GM21526 (cell line): ENCODE results near the gene DEFB115.
"Not testable (repeated sequence)": the region's sequence is repeated elsewhere in the genome, so short reads cannot be mapped to it uniquely, and the experiment has no call there.

Experiments used
- ATAC-seq: cut with Tn5 transposase; IDR thresholded peaks from one replicate; pipeline ENCODE4 v1.9.1; 2021; ENCODE audit warnings: moderate library complexity; ENCODE audit not compliant: unreplicated experiment, low FRiP score

DEFB115 gene, protein sequence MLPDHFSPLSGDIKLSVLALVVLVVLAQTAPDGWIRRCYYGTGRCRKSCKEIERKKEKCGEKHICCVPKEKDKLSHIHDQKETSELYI

DNA sequence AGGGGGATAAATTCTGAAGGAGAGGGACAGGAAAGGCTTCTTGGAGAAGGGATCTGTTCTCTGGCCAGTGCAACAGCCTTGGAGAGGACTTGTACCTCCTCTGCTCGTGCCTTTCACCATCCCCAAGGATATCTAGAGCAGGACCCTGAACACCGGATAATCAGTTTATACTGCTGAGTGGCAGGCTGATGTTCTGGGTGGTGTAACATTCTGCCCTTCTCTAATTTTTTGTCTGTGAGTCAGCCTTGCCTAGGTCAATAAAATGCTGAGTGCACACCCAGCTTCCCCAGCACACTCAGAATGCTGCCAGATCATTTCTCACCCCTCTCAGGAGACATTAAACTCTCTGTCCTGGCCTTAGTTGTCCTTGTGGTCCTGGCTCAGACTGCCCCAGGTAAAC lies at the start of gene DEFB115:
Gene DEFB115, plus strand, starts transcription at position 301 of the 400 bp plus-strand sequence. Its CDS starts 0 bp downstream, at position 301.
- ATAC-seq = no peak

DNA sequence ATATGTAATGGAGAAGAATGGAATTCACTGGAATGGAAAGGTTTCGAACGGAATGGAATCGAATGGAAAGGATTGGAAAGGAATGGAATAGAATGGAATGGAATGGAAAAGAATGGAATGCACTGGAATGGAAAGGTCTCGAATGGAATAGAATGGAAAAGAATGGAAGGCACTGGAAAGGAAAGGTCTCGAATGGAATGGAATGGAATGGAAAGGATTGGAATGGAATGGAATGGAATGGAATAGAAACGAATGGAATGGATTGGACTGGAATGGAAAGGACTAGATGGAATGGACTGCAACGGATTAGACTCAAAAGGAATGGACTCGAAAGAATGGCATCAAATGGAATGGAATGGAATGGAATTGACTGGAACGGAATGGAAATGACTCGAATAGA lies 20.5 kb upstream of the DEFB115 start:
- no peak for ATAC-seq

DNA sequence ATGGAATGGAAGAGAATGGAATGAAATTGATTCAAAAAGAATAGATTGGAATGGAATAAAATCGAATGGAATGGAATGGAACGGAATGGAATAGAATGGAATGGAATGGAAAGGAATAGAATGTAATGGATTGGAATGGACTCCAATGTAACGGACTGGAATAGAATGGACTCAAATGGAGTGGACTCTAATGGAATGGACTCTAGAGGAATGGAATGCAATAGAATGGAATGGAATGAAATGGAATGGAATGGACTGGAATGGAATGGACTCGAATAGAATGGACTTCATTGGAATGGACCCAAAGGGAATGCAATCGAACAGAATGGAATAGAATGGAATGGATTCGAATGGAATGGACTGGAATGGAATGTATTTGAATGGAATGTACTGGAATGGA lies 19.7 kb upstream of the DEFB115 start:
- ATAC-seq = no peak

DNA sequence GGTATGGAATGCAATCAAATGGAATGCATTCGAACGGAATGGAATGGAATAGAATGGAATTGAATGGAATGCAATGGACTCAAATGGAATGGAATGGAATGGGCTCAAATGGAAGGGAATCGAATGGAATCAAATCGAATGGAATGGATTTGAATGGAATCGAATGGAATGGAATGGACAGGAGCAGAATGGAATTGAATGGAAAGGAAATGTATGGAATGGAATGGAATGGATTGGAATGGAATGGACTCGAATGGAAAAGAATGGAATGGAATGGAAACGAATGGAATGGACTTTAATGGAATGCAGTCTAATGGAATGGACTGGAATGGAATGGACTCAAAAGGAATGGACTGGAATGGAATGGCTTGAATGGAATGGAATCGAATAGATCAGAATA lies 18.3 kb upstream of the DEFB115 start:
- ATAC-seq = no peak

DNA sequence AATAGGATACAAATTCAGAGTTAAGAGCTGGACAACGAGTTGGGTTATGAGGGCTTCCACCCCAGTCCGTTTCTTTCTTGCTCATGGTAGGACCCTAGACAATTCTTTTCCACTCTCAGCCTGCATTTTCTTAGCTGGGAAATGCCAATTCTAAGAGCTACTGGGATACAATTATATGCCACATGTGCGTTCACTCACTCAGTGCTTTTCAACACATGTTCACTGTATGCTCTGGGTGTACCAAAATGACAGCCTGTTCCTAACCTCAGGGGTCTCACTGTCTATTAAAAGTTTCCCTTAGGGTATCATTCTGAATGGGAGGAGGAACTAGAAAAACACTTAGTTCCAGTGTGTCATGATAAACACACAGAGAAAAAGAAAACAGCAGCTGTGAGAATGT lies 505 bp upstream of the DEFB115 start:
- no peak for ATAC-seq

DNA sequence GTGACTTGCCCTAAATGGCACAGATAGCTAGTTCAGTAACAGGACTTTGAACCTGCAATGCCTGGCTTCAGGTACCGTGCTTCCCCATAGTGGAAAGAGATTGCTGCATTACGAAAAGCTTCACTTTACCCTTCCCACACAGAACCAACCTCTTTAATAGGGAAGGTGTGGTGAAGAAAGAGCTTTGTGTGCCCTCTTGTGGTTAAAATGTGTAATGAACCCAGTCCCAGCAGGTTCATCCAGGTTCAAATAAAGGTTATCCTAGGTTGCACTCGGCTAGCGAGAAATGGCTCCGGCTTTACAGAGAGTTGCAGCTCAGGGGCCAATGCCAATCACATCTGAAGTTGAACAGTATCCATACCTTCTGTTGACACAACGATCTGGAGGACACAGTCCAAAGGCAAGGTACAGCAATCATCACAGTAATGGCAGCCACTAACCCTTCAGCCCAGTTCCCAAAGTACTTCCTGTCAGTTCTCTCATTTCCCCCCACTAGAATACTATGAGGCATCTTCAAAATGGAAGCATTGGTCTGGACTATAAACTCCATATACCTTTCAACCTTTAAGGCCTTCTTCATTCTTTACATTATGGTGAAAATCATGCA lies 3.0 kb downstream of the DEFB115 start:
- ATAC-seq = no peak

DNA sequence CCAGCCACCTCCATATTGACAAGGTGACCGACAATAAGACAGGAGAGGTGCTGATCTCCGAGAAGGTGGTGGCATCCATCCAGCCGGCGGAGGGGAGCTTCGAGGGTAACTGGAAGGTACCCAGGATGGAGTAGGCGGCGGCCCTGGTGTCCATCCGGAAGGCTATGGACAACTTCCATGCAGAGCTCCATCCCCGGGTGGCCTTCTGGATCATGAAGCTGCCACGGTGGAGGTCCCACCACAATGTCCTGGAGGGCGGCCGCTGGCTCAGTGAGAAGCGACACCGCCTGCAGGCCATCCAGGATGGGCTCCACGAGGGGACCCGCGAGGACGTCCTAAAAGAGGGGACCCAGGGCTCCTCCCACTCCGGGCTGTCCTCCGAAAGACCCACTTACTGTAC lies 17.0 kb downstream of the DEFB115 start:
- ATAC-seq = no peak

DNA sequence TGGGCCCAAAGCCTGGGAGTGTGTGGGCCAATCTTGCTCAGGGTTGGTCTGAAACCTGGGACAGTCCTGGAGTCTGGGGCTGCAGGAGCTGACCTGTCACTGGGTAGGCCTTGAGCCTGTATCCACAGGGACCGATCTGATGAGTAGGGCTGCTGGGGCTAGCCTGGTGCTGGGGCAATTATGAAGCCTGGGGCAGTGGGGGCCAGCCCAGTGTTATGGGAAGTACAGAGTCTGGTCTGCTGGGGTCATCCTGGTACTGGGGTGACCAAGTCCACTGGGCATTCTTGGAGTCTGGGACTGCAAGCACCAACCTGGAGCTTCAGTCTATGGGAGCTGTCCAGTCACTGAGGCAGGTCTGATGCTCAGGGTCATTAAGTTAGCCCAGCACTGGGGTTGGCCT lies 20.7 kb downstream of the DEFB115 start:
- no peak for ATAC-seq

DNA sequence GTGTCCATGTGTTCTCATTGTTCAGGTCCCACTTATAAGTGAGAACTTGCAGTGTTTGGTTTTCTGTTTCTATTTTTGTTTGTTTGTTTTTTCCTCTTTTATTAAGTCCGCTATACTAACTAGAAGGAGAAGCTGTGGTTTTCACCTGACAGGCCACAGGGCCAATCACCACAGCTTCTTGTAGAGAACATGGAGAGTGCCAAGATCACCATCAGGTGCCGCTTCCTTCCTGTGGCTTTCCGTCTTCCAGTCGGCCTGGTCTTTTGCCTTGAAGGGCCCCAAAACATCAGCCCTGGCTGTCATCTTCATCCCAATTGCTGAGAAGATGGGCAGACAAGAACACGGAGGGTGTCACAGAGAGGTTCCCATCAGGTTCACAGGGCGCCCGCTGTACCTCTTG lies 27.5 kb downstream of the DEFB115 start:
- ATAC-seq = not testable (repeated sequence)

DNA sequence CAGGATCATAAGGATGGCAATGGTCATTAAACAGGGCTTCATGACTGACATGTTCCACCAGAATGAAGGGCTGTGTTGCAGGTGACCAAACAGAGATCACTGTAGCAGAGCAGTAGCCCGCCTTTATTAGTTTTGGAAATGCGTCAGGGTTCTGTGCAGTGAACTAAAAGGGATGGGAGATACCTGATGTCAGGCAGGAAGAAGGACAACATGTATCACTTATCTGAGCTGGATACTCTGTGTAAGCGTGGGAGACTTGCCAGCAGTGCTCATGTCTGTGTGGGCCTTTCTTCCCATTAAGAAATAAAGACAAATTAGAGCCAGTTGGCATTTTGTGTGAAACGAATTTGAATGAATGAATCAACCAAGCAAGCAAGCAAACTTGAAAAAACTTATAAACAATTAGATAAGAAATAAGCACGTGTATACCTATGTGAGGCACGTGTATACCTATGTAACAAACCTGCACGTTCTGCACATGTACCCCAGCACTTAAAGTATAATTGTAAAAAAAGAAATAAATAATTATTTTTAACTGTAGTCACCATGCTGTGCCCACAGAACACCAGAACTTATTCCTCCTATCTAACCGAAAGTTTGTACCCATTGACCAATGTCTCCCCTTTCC lies 51.2 kb downstream of the DEFB115 start, which contains the start of gene DEFB116:
Gene DEFB116, minus strand, starts transcription at position 51 of the 628 bp plus-strand sequence. Its CDS starts 0 bp downstream, at position 51.
- no peak for ATAC-seq
